ENCODE measurements around the gene LRMDA.

- TF ChIP-seq CTCF (IDR thresholded peaks at IDR 0.05) (no peak), POLR2AphosphoS5 (IDR thresholded peaks at IDR 0.05) (no peak), POLR2A (IDR thresholded peaks at IDR 0.05) (no peak), EP300 (IDR thresholded peaks at IDR 0.05) (no peak)
These were observed 160.8 kb downstream of the LRMDA start for GRCh38 chr10:75592151-75592787.

Data from sigmoid colon (tissue), 4 donors.